Keratinocyte (primary cell): ENCODE measurements around the gene DIP2C.

Experiments used
- EZH2 ChIP-seq: IDR thresholded peaks from one replicate; pipeline ENCODE4 v1.6.1; 2012; ENCODE audit warnings: inconsistent platforms, mild to moderate bottlenecking, low read length, moderate library complexity
- TF ChIP-seq, protein P1 (sequence below), 3 experiments: IDR thresholded peaks in 1 of 3; conservative IDR thresholded peaks in 1 of 3; optimal IDR thresholded peaks in 1 of 3; 2 replicates in 2 of 3; 3 replicates in 1 of 3; pipeline versions ENCODE3 to v1.5.1; 2011; ENCODE audit warnings: low read length in 3 of 3, mild to moderate bottlenecking in 3 of 3, moderate library complexity in 2 of 3, control low read depth in 1 of 3, inconsistent platforms in 1 of 3; ENCODE audit not compliant: insufficient read depth in 2 of 3; ENCODE audit errors: extremely low read depth in 1 of 3

DNA sequence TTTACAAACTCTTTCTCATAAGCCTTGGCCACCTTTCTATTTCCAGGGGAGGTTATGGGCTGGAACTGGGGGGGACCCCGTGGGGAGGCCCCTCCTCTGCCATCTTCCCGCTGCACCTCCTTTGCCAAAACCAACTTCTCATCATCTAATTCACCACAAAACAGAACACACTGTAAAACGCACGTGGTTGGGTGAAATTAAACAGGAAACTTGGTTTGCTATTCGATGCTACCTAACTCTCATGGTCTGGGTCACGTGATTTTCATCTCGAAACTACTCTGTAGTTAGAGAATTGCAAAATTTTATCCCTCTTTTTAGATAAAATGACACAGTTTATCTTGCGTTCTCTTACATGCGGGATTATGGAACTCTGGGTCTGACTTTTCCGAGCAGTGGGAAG lies 312.2 kb downstream of the DIP2C start:
- TF ChIP-seq, protein P1, sequence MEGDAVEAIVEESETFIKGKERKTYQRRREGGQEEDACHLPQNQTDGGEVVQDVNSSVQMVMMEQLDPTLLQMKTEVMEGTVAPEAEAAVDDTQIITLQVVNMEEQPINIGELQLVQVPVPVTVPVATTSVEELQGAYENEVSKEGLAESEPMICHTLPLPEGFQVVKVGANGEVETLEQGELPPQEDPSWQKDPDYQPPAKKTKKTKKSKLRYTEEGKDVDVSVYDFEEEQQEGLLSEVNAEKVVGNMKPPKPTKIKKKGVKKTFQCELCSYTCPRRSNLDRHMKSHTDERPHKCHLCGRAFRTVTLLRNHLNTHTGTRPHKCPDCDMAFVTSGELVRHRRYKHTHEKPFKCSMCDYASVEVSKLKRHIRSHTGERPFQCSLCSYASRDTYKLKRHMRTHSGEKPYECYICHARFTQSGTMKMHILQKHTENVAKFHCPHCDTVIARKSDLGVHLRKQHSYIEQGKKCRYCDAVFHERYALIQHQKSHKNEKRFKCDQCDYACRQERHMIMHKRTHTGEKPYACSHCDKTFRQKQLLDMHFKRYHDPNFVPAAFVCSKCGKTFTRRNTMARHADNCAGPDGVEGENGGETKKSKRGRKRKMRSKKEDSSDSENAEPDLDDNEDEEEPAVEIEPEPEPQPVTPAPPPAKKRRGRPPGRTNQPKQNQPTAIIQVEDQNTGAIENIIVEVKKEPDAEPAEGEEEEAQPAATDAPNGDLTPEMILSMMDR (optimal IDR thresholded peaks at IDR 0.05 in 1 of 3, IDR thresholded peaks at IDR 0.05 in 1 of 3, conservative IDR thresholded peaks at IDR 0.05 in 1 of 3; ENCODE audit: extremely low read depth in 1 of 3, insufficient read depth in 2 of 3, low read length in 3 of 3), result no peak
- TF ChIP-seq EZH2, result no peak
